22Rv1 (cell line): ENCODE measurements around the gene UBAP2.

Experiments
- CTCF ChIP-seq: fragments of 450-650 bp; IDR thresholded peaks from 2 replicates; pipeline ENCODE4 v1.5.1; 2017; ENCODE audit warnings: mild to moderate bottlenecking
- ZFX ChIP-seq: fragments of 450-650 bp; IDR thresholded peaks from 2 replicates; pipeline ENCODE4 v1.6.1; 2017; ENCODE audit warnings: antibody characterized with exemption, borderline replicate concordance

- TF ChIP-seq CTCF, result no peak
- TF ChIP-seq ZFX, result no peak
Observed at GRCh38 chr9:33903157-33903780, 145.4 kb downstream of the UBAP2 start.
